Breast epithelium (tissue), 4 donors: ENCODE measurements around the gene TYW1. TPM values are rescaled to one million over a fixed set of nuclear protein-coding genes. Genes with fewer than 3 reads are reported as not detected.
"Not testable (repeated sequence)": the region's sequence is repeated elsewhere in the genome, so short reads cannot be mapped to it uniquely, and the experiment has no call there.

Experiments
- DNase-seq, 2 donors: peaks; one replicate each; pipeline ENCODE4 v3.0.0-alpha.2; 2019; ENCODE audit warnings: low spot score in 2 of 2
- H3K27ac ChIP-seq, 2 donors: fragments of 200-600 bp; sonication (generic) in 1 of 2; one replicate each; pipeline ENCODE4 v1.5.1; 2016 to 2019; ENCODE audit warnings: mild to moderate bottlenecking in 1 of 2
- H3K27me3 ChIP-seq, 2 donors: fragments of 200-600 bp; sonication (generic) in 1 of 2; one replicate each; pipeline versions ENCODE4 v1.5.1 to v1.6.0; 2017 to 2019; ENCODE audit warnings: control low read depth in 1 of 2, mild to moderate bottlenecking in 1 of 2
- H3K36me3 ChIP-seq: fragments of 200-600 bp; one replicate; pipeline ENCODE4 v1.5.1; 2019
- H3K4me1 ChIP-seq, 2 donors: fragments of 200-600 bp; sonication (generic); one replicate each; pipeline ENCODE4 v1.5.1; 2016 to 2019; ENCODE audit warnings: control low read depth in 1 of 2
- H3K4me3 ChIP-seq, 3 donors: fragments of 200-600 bp; sonication (generic); 1 replicate in 2 of 3; 2 replicates in 1 of 3; pipeline ENCODE4 v1.5.1; 2016 to 2019; ENCODE audit warnings: mild to moderate bottlenecking in 3 of 3, moderate library complexity in 2 of 3
- H3K9me3 ChIP-seq, 2 donors: fragments of 200-600 bp; sonication (generic) in 1 of 2; one replicate each; pipeline ENCODE4 v1.5.1; 2016 to 2019; ENCODE audit warnings: control low read depth in 1 of 2
- POLR2A ChIP-seq: fragments of 450-650 bp; IDR thresholded peaks from one replicate; pipeline ENCODE4 v1.6.1; 2016; ENCODE audit warnings: antibody characterized with exemption, mild to moderate bottlenecking, moderate library complexity
- intact Hi-C: fragments of 100-400 bp; cut with DNase I; formaldehyde crosslinking; loops from one replicate; pipeline ENCODE4 v1.15.1; 2023; ENCODE audit warnings: low total_unique reads
- total RNA-seq, 3 donors: library from RNA; depleted of rRNA; stranded (reverse); fragments of >200 nt; gene quantifications; one replicate each; pipeline ENCODE4 v1.1.0, GENCODE V29; 2016
- TF ChIP-seq, protein P1 (sequence below), 3 donors: fragments of 450-650 bp; IDR thresholded peaks; one replicate each; pipeline ENCODE4 v1.5.1; 2016 to 2017; ENCODE audit warnings: antibody characterized with exemption in 3 of 3, mild to moderate bottlenecking in 3 of 3, moderate library complexity in 3 of 3

TYW1 gene
- total RNA-seq, 3 donors from 2014 or later, result 16.0 to 26.2 (median 23.6) TPM

DNA sequence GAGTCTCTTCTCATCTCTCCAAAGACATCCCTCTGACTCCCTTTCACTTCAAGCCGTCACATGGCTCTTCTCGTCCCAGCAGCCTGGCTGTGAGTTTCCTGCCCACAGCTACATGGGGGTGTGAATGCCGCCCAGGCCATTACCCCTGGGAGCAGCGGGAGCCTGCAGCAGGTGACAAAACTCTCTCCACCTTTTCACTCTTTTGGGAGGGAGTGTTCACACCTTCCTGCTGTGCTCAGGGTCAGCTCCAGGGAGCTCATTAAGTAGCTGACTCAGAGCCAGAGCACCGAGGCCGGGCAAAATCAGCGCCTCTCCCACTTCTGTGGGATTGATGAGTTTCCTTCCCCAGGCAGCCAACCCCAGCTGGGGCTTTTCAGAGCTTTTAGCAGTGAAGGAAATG is 271.3 kb downstream of the TYW1 start:
- H3K4me1 ChIP-seq, result no peaks in the 10 kb centered on the region
- no peak for TF ChIP-seq POLR2A
- TF ChIP-seq, protein P1, sequence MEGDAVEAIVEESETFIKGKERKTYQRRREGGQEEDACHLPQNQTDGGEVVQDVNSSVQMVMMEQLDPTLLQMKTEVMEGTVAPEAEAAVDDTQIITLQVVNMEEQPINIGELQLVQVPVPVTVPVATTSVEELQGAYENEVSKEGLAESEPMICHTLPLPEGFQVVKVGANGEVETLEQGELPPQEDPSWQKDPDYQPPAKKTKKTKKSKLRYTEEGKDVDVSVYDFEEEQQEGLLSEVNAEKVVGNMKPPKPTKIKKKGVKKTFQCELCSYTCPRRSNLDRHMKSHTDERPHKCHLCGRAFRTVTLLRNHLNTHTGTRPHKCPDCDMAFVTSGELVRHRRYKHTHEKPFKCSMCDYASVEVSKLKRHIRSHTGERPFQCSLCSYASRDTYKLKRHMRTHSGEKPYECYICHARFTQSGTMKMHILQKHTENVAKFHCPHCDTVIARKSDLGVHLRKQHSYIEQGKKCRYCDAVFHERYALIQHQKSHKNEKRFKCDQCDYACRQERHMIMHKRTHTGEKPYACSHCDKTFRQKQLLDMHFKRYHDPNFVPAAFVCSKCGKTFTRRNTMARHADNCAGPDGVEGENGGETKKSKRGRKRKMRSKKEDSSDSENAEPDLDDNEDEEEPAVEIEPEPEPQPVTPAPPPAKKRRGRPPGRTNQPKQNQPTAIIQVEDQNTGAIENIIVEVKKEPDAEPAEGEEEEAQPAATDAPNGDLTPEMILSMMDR (IDR thresholded peaks at IDR 0.05), result no peak
- intact Hi-C loops, result no loop called here
- no peak for DNase-seq
- no peaks in the 10 kb centered on the region for H3K36me3 ChIP-seq
- no peaks in the 10 kb centered on the region for H3K9me3 ChIP-seq
- H3K27me3 ChIP-seq, result no peaks in the 10 kb centered on the region
- H3K4me3 ChIP-seq, result no peak overlapping the region
- H3K27ac ChIP-seq, result no peak overlapping the region

DNA sequence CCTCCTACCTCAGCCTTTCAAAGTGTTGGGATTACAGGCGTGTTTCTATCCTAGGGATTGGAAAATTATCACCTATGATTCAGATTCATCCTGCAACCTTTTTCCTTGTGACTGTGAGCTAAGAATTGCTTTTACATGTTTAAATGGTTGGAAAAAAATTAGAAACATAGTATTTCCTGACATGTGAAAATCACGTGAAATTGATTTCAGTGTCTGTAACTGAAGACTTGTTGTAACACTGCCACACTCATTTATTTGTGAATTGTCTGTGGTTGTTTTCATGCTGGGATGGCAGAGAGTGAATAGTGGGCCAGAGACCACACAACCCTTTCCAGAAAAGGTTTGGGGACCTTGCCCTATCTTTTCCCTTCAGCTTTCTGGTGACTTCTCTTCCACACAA is 273.3 kb downstream of the TYW1 start:
- DNase-seq, H3K4me3 ChIP-seq, H3K36me3 ChIP-seq, H3K27ac ChIP-seq, intact Hi-C loops, H3K4me1 ChIP-seq, H3K9me3 ChIP-seq, H3K27me3 ChIP-seq: not testable (repeated sequence)

Other genes starting within 250 kb of the TYW1 start
- 100 to 1,000 TPM; 119 to 148 (median 120) TPM for gene TMEM248, start 75.6 kb upstream of the TYW1 start, total RNA-seq
- gene SBDS, start 1.2 kb upstream of the TYW1 start, total RNA-seq, result 100 to 1,000 TPM; 116 to 183 (median 124) TPM